HG03045 (cell line): ENCODE measurements around the gene CDH13.

Experiments
- ATAC-seq: cut with Tn5 transposase; IDR thresholded peaks from one replicate; pipeline ENCODE4 v1.9.1; 2021; ENCODE audit warnings: mild to moderate bottlenecking, moderate library complexity; ENCODE audit not compliant: unreplicated experiment

The CDH13 gene

DNA sequence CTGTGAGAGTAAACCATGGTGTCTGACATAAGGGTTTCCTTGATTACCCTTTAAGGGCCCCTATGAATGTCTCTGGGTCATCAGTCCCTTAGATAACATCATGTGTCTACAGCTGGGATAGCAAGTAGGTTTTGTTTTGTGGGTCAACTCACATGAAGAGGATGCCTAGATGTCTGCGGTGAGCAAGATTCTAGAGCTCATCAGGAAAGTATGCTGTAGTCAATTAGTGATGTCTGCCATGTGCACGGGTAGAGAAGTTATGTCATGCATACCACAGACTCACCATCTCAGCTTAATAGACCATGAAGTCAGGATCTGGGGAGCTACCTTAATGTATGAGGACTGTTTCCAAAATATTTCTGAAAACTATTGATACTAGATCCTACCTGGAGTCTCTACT is 57.5 kb downstream of the CDH13 start:
- ATAC-seq = no peak

DNA sequence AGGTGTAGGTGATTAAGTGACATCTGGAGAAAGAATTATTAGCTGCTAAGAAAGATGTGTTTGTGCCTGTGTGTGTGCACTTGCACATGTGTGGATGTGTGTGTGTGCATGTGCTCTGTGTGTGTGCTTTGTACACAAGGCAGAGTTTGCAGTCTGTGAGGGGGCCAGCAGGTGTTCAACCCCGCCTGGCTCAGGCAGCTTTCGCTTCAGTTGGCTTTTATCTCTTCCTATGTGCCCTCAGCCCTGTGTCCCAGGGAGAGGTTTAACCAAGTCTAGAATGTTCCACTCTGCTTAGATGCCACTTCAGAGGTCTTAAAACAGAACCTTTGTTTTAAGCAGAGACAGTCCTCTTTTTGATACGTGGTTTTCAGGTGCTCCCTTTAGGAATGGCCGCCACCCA is 58.8 kb downstream of the CDH13 start:
- ATAC-seq = no peak

DNA sequence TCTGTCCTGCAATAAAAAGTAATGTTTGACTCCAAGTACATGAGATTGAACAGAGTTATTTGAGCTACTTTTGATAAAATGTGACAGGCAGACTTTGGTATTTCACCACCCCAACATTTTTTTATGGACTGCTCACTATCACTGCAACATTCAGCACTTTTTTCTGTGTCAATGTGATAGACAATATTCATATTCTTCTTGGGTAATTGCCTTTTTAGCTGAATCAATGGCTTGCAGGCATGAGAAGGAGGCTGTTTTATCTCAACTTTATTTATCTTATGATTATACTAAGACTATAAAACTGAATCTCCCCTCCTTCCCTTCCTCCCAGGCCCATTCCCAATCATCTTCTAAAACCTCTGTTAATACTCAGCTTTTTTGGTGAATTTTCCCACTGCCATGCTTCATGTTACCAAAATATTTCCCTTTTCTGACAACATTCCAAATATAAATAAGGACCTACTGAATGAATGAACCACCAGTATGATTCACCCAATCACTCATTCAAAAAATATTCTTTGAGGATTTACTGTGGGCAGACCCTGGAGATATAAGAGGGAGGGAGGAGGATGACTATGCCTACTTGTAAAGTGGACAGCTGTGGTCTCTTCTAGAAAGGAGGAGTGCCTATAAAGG is 67.6 kb downstream of the CDH13 start:
- ATAC-seq = no peak

DNA sequence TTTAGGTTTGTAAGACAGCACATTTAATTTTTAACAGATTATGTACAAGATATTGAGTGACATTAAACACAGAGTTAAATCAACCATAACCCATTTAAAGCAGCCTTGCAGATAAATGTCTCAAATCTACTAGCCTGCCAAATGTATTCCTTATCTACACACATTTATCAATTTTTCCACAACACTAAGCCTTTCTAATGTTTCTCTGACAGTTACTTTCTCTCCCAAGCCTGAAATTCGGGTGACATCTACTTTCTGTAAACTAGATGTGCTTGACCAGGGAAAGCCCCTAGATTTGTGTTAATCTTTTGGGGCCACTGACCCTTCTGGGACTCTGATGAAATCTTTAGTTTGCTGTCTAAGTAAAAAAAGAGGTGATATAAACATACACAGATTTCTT is 69.0 kb downstream of the CDH13 start:
- no peak for ATAC-seq

GRCh38 chr16:82699260-82699659 is 72.5 kb downstream of the CDH13 start:
- no peak for ATAC-seq

DNA sequence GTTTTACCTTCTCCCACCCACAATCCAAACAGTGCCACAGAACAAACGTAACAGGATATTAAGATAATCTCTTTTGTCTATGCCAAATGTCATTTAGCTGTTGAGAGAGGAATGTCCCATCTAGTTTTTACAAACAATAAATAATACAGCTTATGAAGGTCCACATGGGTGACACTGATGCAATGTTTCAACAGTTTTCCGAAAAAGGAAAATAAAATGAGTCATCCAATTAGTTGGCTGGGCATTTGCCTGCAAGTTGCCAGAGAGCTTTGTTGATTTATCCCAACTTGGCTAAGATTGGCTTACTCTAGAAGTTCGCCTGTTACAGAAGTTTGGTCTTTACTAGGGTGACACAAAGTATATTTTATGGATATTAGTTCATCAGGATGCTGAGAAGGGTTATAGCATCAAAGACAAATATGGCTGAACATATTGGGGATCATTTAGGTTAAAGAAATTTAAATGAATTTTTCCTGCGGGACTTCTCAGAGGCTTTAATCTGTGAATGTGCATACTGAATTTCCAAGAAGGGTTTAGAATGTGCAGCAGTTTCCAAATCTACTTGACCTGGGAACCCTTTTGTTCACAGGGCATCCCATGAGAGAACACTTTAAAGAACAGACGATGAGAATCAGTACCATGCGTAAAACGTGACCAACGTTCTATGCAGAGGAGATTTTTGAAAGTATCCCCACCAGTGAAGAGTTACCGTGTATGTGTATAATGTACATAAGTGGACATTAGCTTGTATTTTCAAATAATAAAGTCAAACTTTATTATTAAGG is 73.1 kb downstream of the CDH13 start:
- ATAC-seq = no peak

- no peak for ATAC-seq
Measured at GRCh38 chr16:82700541-82701235, 73.9 kb downstream of the CDH13 start.

DNA sequence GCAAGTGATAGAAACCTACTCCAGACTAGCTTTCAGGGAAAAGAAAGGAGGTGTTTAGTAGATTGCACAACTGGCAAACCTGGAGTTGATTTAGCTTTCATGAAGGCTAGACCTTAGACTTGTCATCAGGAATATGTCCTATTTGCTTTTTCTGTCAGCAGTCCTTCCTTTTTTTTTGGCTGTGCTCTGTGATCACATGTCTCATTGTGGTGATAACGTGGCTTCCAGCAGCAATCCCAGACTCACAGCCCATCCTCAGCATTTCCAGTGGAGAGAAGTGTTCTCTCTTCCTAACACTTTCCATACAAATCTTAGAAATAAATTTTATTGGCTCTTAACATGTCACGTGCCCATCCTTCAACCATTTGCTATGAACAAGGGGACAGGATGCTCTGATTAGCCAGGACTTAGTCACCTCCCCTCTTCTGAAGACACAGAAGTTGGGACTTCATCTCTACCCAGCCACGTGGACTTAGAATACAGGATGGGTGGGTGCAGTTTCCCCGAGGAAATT is 74.7 kb downstream of the CDH13 start:
- ATAC-seq = no peak

- no peak for ATAC-seq
Measured at GRCh38 chr16:82703161-82703560, 76.4 kb downstream of the CDH13 start.

- ATAC-seq = no peak
Measured at GRCh38 chr16:82703871-82704768, 77.4 kb downstream of the CDH13 start.

DNA sequence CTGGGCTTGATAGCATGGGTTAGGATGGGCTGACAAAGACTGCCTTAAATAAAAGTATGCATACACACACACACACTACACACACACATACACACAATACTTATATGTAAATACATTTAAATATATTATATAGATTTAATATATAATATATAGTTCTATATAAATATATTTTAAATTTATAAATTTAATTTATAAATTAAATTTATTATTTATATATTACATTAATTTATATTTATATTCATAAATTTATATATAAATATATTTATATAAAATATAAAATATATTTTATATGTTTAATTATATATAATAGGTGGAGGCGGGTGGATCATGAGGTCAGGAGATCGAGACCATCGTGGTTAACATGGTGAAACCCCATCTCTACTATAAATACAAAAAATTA is 83.2 kb downstream of the CDH13 start:
- ATAC-seq = no peak

- ATAC-seq = no peak
Measured at GRCh38 chr16:82713778-82714177, 87.0 kb downstream of the CDH13 start.

GRCh38 chr16:82715160-82715559 is 88.4 kb downstream of the CDH13 start:
- no peak for ATAC-seq

DNA sequence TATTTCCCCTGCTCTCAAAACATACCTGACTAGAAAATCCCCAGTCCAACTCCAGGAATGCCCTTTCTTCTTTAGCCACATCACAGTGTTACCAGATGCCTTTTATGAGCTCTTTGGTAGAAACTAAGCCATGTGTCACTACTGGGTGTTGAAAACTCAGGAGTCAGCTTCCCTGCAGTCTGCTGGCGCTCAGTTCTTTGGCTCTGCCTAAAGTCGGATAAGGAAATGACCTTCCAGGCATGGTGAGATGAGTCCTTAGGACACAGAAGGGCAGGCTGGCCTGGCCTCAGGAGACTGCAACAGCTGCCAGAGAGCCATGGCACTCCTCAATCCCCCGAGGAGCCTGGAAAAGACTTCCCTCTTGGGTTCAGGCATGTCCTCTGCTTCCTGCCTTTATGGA is 89.1 kb downstream of the CDH13 start:
- no peak for ATAC-seq

- ATAC-seq = no peak
Measured at GRCh38 chr16:82716361-82716855, 89.6 kb downstream of the CDH13 start.

DNA sequence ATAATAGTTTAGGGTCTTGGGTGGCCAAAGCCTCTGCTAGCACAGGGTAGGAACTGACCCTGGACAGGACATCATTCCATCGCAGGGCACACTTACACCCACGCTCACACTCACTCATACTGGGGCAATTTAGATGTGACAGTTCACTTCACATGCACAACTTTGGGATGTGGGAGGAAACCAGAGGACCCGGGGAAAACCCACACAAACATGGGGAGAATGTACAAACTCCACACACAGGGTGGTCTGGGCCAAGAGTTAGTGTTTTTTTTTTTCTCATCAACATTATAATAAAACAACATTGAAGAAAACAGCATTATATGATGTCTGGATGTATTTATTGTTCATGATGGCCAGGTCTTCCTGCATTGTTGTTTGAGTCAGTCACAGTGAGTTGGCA is 93.6 kb downstream of the CDH13 start:
- ATAC-seq = no peak

GRCh38 chr16:82726306-82726705 is 99.5 kb downstream of the CDH13 start:
- no peak for ATAC-seq

- no peak for ATAC-seq
Measured at GRCh38 chr16:82728901-82729300, 102.1 kb downstream of the CDH13 start.

DNA sequence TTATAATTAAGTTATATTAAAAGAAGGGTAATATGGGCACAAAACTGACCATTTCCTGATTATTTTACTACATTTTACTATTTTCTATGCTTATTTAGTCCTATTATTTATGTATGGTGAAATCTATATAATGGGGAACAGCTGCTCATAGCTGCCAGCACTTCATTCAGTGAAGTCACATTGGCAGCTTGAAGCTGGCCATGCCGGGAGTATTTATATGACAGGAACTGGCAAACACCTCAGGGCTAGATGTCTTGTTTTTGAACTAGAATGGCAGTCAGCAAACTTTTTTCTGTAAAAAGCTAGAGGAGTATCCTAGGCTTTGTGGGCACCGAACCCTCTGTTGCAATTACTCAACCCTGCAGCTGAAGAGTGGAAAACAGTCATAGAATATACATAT is 104.1 kb downstream of the CDH13 start:
- ATAC-seq = no peak

GRCh38 chr16:82732461-82732860 is 105.7 kb downstream of the CDH13 start:
- no peak for ATAC-seq

- ATAC-seq = no peak
Measured at GRCh38 chr16:82735186-82735585, 108.4 kb downstream of the CDH13 start.
